NCI-H1436 treated with DMSO at 0.1 percent for 48 hours (cell line): Measurements from ENCODE around the gene RELB.

Source experiments
- DNase-seq: peaks from one replicate; lab custom pipeline; 2025; lab: John Stamatoyannopoulos, UW

Gene RELB

GRCh38 chr19:45079911-45080370 is 78.7 kb downstream of the RELB start:
- no peak for DNase-seq

- no peak for DNase-seq
Measured at GRCh38 chr19:45082170-45082569, 80.9 kb downstream of the RELB start.

- DNase-seq: no peak
Measured at GRCh38 chr19:45086480-45086879, 85.2 kb downstream of the RELB start.

DNA sequence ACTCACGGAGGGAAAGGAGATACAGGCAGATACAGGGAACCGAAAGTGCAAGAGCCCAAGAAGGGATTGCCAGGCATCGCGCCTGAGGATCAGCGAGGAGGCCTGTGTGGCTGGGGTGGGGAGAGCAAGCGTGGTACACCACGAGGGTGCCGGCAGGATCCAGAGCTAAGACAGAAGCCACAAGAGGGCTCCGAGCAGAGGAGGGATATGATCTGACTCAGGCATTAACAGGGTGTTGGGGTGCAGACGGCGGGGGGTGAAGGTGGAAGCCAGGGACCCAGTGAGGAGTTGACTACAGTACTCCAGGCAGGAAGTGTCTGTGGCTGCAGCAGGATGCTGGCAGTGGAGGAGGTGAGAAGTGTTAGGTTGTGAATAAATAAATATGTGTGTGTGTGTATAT is 86.3 kb downstream of the RELB start:
- no peak for DNase-seq
